ENCODE measurements around the gene OXNAD1.

Gene OXNAD1

DNA sequence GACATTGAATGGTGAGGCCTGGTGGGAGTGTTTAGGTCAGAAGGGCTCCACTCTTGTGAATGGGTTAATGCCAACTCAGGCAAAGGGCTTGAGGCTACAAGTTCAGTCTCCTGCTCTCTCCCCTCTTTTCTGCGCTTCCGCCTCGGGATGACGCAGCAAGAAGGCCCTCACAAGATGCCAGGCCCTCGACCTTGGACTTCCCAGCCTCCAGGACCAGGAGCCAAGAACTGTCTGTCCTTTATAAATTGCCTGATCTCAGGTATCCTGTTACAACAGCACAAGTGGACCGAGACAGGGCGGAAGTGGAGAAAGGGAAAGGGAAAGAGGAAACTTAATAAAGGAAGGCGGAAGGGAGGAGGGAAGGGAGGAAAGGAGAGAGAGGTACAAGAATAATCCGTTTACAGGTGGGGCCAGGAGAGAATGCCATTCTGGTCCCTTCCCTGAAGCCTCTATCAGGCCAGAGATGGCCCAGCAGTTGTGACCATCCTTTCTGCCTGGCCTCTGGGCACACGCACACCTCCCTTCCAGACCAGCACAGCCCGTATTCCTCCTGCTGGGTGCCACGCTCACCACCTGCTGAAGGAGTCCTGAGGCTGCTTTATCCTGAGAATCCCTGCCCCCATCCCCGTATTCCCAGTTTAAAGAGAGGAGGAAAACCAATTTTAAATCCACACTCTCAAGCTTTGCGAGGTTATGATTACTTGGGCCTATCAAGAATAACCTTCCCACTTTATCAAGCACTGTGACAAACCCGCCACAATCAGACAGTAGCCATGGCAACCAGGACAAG is 64.2 kb downstream of the OXNAD1 start:
- no peak for FAIRE-seq

DNA sequence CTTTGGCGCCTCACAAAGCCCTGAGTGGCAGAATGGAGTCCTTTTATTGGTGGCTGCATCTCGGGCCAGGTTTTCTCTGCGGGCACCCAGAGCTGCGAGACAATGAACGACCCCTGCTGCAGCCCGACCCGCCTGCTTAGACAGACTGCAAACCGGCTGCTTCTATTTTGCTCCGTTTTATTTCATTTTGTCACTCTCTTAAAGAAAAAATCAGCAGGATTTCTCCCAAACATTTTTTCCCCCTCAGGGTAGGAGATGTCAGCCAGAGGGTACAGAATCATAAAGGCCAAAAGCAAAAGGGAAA is 64.8 kb downstream of the OXNAD1 start:
- no peak for FAIRE-seq

DNA sequence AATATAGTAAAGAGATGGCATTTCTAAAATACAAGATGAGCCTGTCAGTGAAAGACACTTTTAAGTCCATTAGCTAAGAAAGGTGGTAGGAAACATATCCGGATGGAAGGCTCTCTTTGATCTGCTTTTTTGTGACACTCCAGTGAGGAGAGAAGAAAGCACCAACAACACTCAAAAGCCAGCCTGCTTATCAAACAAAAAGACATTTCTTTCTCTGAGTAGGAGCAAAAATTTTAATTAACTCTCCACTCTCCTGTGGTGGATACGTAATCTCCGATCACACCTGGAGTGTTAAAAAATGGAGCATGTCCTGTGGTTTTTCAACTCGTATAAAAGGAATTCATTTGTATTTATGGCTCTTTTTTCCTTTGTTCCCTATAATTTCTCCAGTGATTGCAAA is 65.3 kb downstream of the OXNAD1 start:
- FAIRE-seq: no peak

DNA sequence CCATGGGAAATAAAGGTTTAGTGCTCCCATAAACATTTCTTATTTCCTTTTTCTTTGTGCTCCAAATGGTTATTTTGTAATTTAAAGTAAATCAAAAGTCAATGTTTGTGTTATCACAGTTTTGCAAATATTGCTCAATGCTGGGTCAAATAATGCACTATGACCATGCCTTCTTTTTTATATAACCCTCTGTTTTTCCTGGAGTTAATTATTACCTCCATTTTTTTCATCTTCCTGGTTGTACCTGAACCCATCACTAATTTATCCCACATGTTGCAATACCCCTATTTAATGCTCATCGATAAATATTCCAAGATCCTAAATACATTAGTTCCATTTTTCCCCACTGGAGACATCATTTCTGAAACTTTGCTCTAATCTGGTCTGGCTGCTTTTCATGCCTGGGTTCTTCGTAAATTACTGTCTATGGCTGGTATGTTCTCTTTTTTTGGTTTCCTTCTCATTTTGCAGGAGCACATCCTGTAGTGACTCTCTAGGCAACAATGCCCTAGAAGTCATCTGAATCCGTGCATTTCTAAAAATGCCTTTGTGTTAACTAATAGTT is 66.4 kb downstream of the OXNAD1 start:
- no peak for FAIRE-seq

DNA sequence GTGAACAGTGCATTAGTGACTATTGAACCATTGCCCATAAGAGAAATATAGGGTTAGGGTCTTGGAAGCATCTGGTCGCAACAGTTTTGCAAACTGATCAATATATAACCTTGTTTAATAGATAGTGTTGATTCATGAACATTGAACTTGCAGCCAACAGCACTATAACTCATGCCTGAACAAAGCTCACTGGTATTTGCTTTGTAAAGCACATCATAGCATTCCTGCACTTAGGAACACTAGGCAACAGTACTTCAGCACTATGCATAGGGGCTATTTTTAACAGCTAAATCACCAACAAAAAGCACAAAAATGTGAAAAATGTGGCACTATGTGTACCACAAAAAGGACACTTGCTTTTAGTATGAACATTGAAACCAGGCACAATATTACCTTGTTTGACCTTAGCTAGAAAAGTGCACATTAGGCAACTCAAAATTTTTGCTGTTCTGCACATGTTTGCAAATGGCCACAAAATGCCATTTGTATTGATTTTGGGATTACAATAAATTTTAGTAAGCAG is 68.0 kb downstream of the OXNAD1 start:
- FAIRE-seq: no peak

DNA sequence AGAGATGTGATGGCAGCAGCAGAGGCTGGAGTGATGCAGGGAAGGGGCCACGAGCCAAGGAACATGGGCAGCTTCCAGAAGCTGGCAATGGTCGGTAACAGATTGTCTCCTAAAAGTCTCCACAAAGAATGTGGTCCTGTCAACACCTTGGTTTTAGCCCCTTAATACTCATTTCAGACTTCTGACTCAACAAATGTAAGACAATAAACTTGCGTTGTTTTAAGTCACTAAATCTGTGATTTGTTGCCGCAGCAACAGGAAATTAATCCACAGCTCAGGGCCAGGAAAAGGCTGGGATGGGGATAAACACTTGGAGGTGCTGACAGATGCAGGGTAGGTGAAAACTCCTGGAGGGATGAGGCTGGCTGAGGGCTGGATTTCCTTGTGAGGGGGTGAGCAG is 69.9 kb downstream of the OXNAD1 start:
- FAIRE-seq: no peak

DNA sequence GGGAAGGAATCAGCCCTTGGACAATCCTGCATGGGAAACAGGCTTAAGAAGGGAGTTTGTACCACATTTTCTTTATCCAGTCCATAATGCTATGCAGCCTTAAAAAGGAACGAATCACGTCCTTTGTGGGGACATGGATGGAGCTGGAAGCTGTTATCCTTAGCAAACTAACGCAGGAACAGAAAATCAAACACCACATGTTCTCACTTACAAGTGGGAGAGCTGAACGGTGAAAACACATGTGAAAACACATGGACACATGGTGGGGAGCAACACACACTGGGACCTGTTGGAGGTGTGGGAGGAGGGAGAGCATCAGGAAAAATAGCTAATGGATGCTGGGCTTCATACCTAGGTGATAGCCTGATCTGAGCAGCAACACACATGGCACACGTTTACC is 70.3 kb downstream of the OXNAD1 start:
- FAIRE-seq: no peak

DNA sequence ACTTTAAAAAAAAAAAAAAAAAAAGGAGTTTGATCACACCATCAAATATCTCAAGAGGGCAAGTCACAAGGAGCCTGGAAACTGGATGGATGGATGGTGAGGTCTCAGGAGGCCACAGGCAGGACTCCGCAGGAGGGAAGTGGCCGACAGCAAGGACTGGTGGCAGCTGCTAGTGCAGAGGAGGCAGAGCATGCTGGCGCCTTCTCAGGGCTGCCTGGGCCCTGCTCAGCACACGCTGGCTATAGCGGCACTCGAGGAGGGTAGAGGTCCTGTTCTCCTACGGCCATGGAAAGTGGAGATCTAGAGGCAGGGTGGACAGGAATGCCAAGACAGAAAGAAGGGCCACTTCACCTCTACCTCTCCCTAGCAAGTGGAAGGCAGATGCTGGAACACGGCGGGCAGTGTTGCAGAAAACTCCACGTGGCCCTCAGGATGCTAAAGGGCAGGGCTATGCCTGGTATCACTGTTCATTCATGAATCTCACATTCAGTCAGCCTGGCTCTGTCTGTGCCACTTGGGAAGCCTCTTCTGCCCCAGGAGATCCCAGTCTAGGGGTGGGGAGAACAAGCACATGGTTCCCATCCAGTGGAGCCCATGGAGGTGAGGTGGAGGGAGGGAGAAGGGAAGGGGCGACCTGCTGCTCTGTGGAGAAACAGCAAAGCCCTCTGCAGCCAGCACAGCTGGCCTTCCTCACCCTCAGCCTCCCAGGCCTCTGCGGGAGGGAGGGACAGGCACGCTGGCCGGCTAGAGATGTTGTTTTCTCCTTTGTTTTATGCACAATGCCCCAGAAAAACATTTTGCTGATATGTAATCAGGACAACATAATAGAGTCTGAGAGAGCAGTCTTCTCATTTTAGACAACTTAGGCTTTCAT is 71.0 kb downstream of the OXNAD1 start:
- no peak for FAIRE-seq

DNA sequence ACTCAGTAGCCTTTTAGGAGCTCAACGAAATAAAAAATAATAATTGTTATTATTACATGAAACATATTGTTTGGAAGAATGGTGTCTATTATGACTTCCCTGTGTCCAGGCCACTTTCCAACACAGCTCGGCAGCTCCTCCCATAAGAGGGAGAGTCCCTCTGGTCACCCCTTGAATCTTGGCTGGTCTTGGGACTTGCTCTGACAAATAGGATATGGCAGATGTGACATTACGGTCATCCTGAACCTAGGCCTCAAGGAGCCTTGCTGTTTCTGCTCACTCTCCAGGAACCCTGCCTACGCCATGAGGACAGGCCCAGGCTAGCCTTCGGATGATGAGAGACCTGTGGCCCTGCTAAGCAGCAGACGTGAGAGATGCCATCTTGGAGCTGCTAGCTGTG is 71.8 kb downstream of the OXNAD1 start:
- no peak for FAIRE-seq

DNA sequence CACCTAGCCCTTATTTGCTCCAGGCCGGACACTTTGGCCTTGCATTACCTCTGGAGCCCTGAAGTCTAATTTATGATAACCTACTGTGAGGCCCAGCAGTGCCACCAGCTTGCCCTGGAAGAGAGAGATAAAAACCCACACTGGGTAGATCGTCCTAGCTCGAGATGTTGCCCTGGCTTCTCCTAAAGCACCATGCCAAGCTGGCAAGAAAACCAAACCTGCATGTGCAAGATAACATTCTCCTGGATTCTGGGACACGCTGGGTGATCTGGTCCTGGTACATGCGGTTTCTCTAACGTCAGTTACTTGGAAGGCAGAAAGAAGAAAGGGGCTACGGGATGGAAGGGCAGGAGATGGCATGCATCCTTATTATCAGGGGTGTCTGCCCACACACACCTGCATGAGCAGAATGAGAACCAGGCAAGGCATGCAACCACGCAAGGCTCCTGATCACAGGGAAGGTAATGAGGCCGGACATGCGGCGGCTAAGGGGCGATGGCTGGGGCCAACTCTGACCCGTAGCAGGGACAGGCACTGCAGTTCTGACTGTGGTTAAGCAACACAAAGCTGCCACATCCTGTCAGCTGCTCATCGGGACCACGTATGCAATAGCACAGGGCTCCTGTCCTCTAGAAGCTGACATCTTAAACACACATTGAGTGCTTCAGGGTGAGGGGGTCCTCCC is 73.0 kb downstream of the OXNAD1 start:
- no peak for FAIRE-seq

DNA sequence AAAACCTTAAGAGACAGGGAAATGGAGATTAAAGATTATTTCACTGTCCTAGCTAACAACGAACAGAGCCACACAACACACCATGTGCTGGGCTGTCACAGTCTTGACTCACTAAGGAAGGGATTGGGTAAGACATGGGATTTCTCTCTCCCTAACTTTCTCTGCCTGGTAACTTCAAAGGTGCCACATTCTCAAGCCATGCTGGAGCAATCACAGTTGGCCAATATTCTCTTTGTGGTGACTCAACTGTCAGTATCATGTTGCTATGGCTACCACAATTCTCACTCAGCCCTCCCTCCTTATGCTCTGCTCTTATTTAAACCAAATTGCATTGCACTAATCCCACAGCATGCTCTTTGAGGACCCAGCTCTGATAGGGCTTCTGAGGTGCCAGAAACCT is 74.0 kb downstream of the OXNAD1 start:
- FAIRE-seq: no peak

DNA sequence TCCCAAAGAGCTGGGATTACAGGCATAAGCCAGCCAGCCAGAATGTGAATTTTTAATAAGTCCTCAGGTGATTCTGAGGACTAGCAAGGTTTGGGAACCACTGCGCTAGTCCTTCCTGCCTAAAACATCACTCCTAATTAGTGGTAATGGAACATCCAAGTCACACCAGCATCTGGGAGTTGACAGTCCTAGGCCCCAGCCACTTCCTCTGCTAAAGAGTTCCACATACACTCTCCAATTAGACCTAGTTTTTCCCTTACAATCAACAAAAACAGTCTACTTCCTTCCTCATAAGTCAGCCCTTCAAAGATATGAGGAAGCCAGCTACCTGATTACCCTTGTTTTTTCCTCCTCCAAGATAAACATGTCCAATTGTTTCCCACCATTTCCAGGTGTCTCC is 78.1 kb downstream of the OXNAD1 start:
- no peak for FAIRE-seq

DNA sequence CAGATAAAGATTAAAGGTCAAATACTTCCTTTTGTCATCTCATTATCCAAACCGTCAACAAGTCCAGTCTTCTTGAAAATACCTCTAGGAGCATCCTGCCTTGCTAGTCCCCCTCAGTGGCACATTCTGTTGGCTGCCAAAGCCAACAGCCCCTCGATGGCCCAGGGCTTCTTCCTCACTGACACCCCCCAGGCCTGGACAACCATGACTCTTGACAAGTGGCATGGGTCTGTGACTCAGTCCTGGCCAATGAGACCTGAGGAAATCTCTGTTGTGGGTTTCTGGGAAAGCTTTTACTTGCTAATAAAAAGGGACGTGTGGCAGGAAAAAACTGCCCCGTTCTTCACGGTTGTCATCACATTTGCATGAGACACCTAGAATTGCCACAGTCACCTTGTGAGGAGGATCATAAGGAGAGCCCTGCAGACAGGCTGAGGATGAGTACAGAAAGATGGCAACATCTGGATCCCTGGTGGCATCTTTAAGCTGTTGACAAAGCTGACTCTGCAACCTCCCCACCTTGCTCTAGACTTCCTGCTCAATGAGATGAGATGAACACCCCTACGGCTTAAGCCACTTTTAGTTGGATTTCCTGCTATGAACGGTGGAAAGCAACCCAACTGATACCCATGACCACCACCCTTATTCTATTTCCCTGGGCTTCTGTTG is 81.5 kb downstream of the OXNAD1 start:
- FAIRE-seq: no peak

DNA sequence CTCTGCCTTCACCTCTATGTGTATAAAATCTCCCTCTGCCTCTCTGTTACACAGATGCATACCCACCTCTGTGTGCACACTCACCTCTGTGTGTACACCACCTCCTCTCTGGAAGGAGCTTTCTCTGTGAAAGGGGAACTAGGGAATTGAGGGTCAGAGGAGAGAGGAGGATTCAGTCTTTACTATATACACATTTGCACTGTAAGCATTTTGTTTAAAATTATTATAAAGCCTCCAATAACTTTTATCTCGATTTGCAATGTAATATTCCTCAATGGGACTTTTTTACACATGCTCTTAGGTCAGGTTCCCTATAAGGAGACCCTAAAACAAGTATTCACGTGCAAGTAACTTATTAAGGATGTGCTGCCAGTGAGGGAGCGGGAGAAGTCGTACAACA is 82.5 kb downstream of the OXNAD1 start:
- no peak for FAIRE-seq

DNA sequence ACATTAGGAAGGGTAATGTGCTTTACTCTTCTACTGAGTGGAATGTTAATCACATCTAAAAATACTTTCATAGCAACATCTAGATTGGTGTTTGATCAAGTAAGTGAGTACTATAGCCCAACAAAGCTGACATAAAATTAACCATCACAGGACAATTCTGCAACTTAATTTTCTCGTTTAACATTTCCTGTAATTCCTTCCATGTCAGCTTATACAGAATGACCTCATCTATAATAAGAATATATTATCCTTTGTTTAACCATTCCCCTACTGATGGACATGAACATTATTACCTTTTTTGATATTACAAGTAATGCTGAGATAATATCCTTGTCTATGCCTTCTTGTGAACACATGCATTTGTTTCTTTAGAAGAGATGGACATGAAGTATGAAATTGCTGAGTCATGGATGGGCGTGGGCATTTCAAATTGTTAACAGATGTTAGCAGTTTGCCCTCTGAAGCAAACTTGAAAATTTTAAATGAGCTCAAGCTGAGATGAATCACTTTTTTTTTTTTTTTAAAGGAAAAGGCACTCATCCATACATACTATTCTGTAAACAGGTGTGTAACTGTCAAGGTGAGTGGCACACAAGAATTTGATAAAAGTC is 85.1 kb downstream of the OXNAD1 start:
- no peak for FAIRE-seq

DNA sequence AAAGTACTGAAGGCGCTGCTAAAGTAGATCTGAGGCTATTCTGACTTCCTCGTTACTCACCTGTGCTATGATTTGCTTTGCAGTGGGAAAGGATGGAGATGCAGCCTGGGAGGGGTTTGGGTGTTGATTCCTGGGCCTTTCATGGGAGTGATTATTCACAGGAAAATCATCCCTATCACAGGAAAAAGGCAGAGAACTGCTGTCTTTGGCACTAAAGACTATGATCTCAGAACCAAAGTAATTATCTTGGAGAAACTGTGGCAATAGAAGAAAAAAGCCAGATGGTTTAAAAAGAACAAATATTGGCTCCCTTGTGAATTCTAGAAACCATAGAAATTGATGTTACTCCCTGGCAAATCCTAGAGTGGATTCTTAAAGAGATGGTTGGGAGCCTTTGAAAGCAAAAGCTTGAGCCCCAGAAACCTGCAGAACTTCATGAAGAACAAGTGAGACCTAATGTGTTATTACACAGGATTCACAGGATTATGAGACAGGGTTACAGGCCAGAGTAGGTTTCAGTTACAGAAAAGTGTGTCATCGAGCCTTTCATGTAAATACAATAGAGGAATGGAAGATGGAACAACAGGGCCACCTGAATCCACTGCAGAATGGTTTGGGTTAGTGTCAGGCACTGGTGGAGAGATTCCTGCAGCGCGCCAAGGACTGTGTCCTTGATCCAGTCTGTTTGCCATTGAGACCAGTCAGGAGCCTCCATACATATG is 85.7 kb downstream of the OXNAD1 start:
- FAIRE-seq: no peak

DNA sequence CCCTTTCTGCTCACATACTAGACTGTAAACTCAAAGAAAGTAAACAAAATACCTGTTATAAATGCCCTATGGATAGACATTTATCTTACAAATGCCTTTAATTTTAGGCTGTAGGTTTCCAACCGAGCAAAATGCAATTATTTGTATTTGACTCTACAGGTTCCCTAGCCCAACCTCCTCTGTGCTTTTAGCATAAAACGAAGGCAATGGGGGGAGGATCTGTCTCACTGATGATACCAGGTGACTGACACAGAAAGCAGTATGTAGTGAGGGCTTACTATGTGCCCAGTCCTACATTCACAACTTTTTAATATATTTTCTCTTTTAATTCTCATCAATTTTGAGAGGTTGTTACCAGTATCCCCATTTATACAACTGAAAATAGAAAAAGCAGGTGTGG is 87.4 kb downstream of the OXNAD1 start:
- FAIRE-seq: no peak

DNA sequence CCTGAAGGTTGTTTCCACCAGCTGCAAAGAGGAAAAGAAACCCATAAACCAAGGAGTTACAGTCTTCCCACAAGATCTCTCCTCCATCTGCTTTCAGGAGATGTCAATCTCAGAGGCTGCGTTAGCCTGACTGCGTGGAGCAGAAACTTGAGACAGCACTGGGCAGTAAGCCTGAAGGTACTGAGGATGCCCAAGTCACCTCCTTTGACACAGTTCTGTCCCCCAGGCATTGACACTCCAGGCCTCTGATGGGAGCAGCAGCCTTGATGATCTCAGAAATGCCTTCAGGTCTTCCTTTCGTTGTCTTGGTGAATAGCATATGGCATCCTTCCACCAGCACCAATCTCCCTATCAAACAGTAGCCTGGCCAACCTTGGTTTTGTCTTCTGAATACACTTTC is 89.3 kb downstream of the OXNAD1 start:
- FAIRE-seq: no peak

Measured in G401.6 (cell line).